ACC112 (cell line): ENCODE data around the gene PRMT1.

Experiments
- H2AFZ ChIP-seq: fragments of 200-600 bp; sonication (generic); one replicate; pipeline ENCODE4 v1.6.0; 2017; ENCODE audit warnings: antibody characterized with exemption, low read length; ENCODE audit not compliant: unreplicated experiment
- H3K27ac ChIP-seq: fragments of 200-600 bp; sonication (generic); 2 replicates; pipeline ENCODE4 v1.5.1; 2014; ENCODE audit warnings: low read depth, mild to moderate bottlenecking, antibody characterized with exemption, low read length, moderate library complexity
- H3K27me3 ChIP-seq: fragments of 200-600 bp; sonication (generic); 2 replicates; pipeline ENCODE4 v1.6.1; 2014; ENCODE audit warnings: mild to moderate bottlenecking, antibody characterized with exemption, low read length, moderate library complexity, mixed read lengths; ENCODE audit not compliant: insufficient read depth
- H3K36me3 ChIP-seq: fragments of 200-600 bp; sonication (generic); 2 replicates; pipeline ENCODE4 v1.6.1; 2016; ENCODE audit warnings: mild to moderate bottlenecking, antibody characterized with exemption, low read length, moderate library complexity, mixed read lengths; ENCODE audit not compliant: insufficient read depth
- H3K4me1 ChIP-seq: fragments of 200-600 bp; sonication (generic); one replicate; pipeline ENCODE4 v1.6.1; 2016; ENCODE audit warnings: low read length, mixed read lengths; ENCODE audit not compliant: insufficient read depth, unreplicated experiment, control insufficient read depth
- H3K4me3 ChIP-seq: fragments of 200-600 bp; sonication (generic); 2 replicates; pipeline ENCODE4 v1.5.1; 2014; ENCODE audit warnings: mild to moderate bottlenecking, low read depth, low read length
- H3K79me2 ChIP-seq: fragments of 200-600 bp; sonication (generic); one replicate; pipeline ENCODE4 v1.6.0; 2016; ENCODE audit warnings: low read length; ENCODE audit not compliant: control insufficient read depth, unreplicated experiment, insufficient read depth

PRMT1 gene

GRCh38 chr19:49690656-49691242 lies 13.7 kb downstream of the PRMT1 start, which contains the start of gene CPT1C:
TSS of gene CPT1C (plus strand) at chr19:49691116. CDS start at chr19:49692253, 1,137 bp downstream.
- Histone ChIP-seq H3K79me2 (no peaks in the 10 kb centered on the region), H3K36me3 (no peaks in the 10 kb centered on the region), H3K4me3 (peak within 1 kb of the TSS; percentile 81), H2AFZ (peak within 1 kb of the TSS; percentile 84), H3K27me3 (no peaks in the 10 kb centered on the region), H3K4me1 (no peaks in the 10 kb centered on the region), H3K27ac (peak within 1 kb of the TSS; percentile 29; the same call in 1 of the 2 replicates)

DNA sequence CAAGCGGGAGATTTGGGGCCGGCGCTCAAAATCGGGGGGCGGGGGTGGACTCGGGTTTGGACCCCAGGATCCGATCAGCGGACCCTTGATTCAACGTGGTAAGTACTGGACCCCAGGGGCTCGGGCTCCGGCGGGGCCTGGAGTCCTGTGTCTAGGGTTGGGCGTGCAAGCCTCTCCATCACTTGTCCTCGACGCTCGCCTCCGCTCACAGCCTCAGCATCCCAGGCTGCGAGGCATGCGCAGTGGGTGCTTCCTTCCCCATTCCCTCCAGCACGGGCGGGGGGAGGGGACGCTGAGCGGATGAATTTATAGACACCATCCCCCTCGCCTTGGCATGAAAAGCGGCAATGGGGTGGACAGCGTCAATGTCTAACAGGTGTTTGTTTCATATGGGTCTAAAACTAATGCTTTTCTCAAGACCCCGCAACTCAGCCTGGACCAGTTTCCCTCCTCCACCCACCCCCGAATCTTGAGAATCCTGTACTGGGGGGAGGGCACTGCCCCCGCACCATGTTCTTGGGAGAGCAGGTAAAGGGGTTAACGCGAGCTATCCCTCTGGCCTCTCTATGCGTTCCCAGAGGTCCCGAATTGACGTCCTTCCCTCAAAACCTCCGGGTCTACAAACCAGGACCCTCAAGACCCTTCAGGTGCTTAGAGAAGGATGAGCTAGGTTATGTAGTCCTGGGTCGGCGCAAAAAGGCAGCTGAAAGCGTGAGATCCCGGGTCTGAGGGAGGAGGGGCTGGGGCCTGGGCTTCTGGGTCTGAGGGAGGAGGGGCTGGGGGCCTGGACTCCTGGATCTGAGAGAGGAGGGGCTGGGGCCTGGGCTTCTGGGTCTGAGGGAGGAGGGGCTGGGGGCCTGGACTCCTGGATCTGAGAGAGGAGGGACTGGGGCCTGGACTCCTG lies 14.4 kb downstream of the PRMT1 start:
- Histone ChIP-seq H3K36me3 (no peaks in the 10 kb centered on the region), H3K4me1 (no peaks in the 10 kb centered on the region), H3K27me3 (no peaks in the 10 kb centered on the region), H3K27ac (no peak overlapping the region), H3K4me3 (peak overlapping the region; percentile 81), H2AFZ (no peak overlapping the region), H3K79me2 (no peaks in the 10 kb centered on the region)

DNA sequence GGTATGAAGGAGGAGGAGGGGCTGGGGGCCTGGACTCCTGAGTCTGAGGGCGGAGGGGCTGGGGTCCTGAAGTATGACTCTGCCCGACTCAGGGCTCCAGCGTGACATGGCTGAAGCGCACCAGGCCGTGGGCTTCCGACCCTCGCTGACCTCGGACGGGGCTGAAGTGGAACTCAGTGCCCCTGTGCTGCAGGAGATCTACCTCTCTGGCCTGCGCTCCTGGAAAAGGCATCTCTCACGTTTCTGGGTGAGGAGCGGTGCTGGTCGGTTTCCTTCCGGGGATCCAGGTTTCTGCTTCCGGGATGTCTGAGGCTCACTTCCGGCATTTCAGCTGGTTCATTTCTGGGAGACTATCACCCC lies 15.1 kb downstream of the PRMT1 start:
- Histone ChIP-seq H3K27me3 (no peaks in the 10 kb centered on the region), H3K36me3 (no peaks in the 10 kb centered on the region), H3K4me1 (no peaks in the 10 kb centered on the region), H2AFZ (no peak overlapping the region), H3K4me3 (peak overlapping the region; percentile 81), H3K27ac (no peak overlapping the region), H3K79me2 (no peaks in the 10 kb centered on the region)

- H3K79me2 ChIP-seq = no peaks in the 10 kb centered on the region
- no peaks in the 10 kb centered on the region for H3K4me1 ChIP-seq
- H3K27ac ChIP-seq = no peak overlapping the region
- H3K4me3 ChIP-seq = no peak overlapping the region
- H2AFZ ChIP-seq = no peak overlapping the region
- no peaks in the 10 kb centered on the region for H3K27me3 ChIP-seq
- no peaks in the 10 kb centered on the region for H3K36me3 ChIP-seq
Measured at GRCh38 chr19:49696115-49696514, 19.0 kb downstream of the PRMT1 start.

DNA sequence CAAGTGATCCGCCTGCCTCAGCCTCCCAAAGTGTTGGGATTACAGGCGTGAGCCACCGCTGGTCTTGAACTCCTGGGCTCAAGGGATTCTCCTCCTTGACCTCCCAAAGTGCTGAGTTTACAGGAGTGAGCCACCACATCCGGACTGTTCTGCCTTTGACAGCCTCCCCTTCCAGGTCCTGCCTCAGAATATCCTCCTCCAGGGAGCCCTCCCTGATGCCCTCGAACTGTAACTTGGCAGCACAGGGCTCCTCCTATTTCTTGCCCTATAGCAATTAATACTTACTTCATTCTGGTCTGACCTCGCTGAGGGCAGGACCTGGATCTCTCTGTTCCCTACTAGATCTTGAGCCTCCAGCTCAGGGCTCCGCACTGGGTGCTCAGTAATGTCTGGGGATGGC lies 19.8 kb downstream of the PRMT1 start:
- Histone ChIP-seq H3K36me3 (no peaks in the 10 kb centered on the region), H3K27ac (no peak overlapping the region), H2AFZ (no peak overlapping the region), H3K4me1 (no peaks in the 10 kb centered on the region), H3K79me2 (no peaks in the 10 kb centered on the region), H3K4me3 (no peak overlapping the region), H3K27me3 (no peaks in the 10 kb centered on the region)

DNA sequence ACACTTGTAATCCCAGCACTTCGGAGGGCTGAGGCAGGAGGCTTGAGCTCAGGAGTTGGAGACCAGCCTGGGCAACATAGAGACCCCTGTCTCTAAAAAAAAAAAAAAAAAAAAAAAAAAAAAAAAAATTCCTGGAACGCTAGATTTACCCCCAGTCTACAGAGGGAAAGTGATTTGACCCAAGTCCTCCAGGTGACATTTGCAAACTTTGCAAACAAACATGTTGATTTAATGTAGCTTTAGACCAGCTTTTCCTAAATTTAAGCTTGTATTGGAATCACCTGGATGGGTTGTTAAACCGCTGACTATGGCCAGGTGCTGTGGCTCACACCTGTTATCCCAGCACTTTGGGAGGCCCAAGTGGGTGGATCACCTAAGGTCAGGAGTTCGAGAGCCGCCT lies 22.3 kb downstream of the PRMT1 start:
- no peak overlapping the region for H2AFZ ChIP-seq
- H3K27ac ChIP-seq = no peak overlapping the region
- no peak overlapping the region for H3K4me3 ChIP-seq

GRCh38 chr19:49700563-49700962 lies 23.5 kb downstream of the PRMT1 start:
- Histone ChIP-seq H3K79me2 (no peaks in the 10 kb centered on the region), H3K36me3 (no peaks in the 10 kb centered on the region), H3K4me3 (no peak overlapping the region), H3K4me1 (no peaks in the 10 kb centered on the region), H3K27ac (no peak overlapping the region), H2AFZ (no peak overlapping the region), H3K27me3 (no peaks in the 10 kb centered on the region)

More for the DNA sequence above, 22.3 kb downstream of the PRMT1 start:
- Histone ChIP-seq H3K79me2 (no peaks in the 10 kb centered on the region), H3K27me3 (no peaks in the 10 kb centered on the region), H3K4me1 (no peaks in the 10 kb centered on the region), H3K36me3 (no peaks in the 10 kb centered on the region)

DNA sequence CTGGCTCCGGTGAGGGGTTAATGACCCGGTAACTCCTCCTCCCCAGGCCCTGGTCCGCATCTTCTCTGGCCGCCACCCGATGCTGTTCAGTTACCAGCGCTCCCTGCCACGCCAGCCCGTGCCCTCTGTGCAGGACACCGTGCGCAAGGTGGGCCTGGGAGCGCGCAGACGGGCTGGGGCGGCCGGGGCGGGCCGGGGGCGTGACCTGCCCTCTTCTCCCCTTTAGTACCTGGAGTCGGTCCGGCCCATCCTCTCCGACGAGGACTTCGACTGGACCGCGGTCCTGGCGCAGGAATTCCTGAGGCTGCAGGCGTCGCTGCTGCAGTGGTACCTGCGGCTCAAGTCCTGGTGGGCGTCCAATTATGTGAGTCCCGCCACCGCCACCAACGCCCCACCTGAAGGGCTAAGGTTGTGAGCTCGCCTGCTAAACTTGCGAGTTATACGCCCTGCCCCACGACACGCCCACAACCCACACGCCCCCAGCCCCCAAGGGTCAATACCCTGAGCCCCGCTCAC lies 24.3 kb downstream of the PRMT1 start:
- H3K79me2 ChIP-seq = no peaks in the 10 kb centered on the region
- no peaks in the 10 kb centered on the region for H3K36me3 ChIP-seq
- no peak overlapping the region for H3K27ac ChIP-seq
- H3K4me3 ChIP-seq = no peak overlapping the region
- H3K4me1 ChIP-seq = no peaks in the 10 kb centered on the region
- H3K27me3 ChIP-seq = no peaks in the 10 kb centered on the region
- no peak overlapping the region for H2AFZ ChIP-seq

DNA sequence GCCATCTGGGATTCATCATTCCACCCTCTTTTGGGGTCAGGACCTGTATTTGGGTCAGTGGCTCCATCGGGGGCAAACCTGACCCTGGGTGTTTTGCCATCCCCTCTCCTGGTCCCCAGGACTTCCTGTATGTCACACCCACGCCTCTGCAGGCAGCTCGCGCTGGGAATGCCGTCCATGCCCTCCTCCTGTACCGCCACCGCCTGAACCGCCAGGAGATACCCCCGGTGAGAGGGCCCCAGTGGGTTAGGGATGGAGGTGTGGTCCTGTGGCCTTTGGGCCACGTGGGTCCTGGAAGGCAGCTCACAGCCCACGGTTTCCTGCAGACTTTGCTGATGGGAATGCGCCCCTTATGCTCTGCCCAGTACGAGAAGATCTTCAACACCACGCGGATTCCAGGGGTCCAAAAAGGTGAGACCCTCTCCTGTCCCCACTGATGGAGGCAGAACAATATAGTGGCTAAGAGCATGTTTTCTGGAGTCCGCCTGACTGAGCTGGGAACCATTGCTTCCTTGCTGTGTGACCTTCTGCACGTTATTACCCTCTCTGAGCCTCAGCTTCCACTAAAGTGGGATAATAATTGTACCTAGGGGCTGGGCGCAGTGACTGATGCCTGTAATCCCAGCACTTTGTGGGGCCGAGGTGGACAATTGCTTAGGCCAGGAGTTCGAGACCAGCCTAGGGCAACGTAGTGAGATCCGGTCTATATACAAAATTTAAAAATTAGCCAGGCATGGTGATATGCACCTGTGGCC lies 28.0 kb downstream of the PRMT1 start:
- Histone ChIP-seq H3K27me3 (no peaks in the 10 kb centered on the region), H2AFZ (no peak overlapping the region), H3K79me2 (no peaks in the 10 kb centered on the region), H3K4me1 (peaks cover under 1% of the 10 kb centered on the region), H3K27ac (no peak overlapping the region), H3K36me3 (no peaks in the 10 kb centered on the region), H3K4me3 (no peak overlapping the region)

GRCh38 chr19:49705919-49706318 lies 28.8 kb downstream of the PRMT1 start:
- H2AFZ ChIP-seq = no peak overlapping the region
- peaks cover 9% of the 10 kb centered on the region for H3K4me1 ChIP-seq
- H3K36me3 ChIP-seq = no peaks in the 10 kb centered on the region
- H3K27ac ChIP-seq = no peak overlapping the region
- H3K27me3 ChIP-seq = no peaks in the 10 kb centered on the region
- H3K4me3 ChIP-seq = no peak overlapping the region
- no peaks in the 10 kb centered on the region for H3K79me2 ChIP-seq
